UCSD-AML1 (cell line): ENCODE data around the gene PRKX.
"Not testable (repeated sequence)": the region's sequence is repeated elsewhere in the genome, so short reads cannot be mapped to it uniquely, and the experiment has no call there.

ENCODE experiments used
- DNase-seq: peaks from one replicate; lab custom pipeline; 2025; ENCODE audit not compliant: unreplicated experiment; lab: John Stamatoyannopoulos, UW

The PRKX gene

GRCh38 chrX:3712051-3712869, 1.2 kb downstream of the PRKX start:
- peak; percentile 51 for DNase-seq

- DNase-seq: peak; percentile 39
Observed at GRCh38 chrX:3711331-3711917, 2.0 kb downstream of the PRKX start.

GRCh38 chrX:3707673-3708274, 5.7 kb downstream of the PRKX start:
- DNase-seq: not testable (repeated sequence)

- no peak for DNase-seq
Observed at GRCh38 chrX:3706481-3706880, 7.0 kb downstream of the PRKX start.

- DNase-seq: not testable (repeated sequence)
Observed at GRCh38 chrX:3703251-3703650, 10.2 kb downstream of the PRKX start.

GRCh38 chrX:3702095-3702494, 11.4 kb downstream of the PRKX start:
- DNase-seq: not testable (repeated sequence)

GRCh38 chrX:3701445-3701928, 12.0 kb downstream of the PRKX start:
- not testable (repeated sequence) for DNase-seq

- no peak for DNase-seq
Observed at GRCh38 chrX:3699821-3700381, 13.5 kb downstream of the PRKX start.

- no peak for DNase-seq
Observed at GRCh38 chrX:3697701-3698279, 15.7 kb downstream of the PRKX start.

- no peak for DNase-seq
Observed at GRCh38 chrX:3697220-3697684, 16.2 kb downstream of the PRKX start.

GRCh38 chrX:3695536-3695935, 17.9 kb downstream of the PRKX start:
- DNase-seq: no peak

- no peak for DNase-seq
Observed at GRCh38 chrX:3690140-3690539, 23.3 kb downstream of the PRKX start.

GRCh38 chrX:3683236-3683635, 30.2 kb downstream of the PRKX start:
- DNase-seq: not testable (repeated sequence)

- no peak for DNase-seq
Observed at GRCh38 chrX:3680459-3680858, 33.0 kb downstream of the PRKX start.

- no peak for DNase-seq
Observed at GRCh38 chrX:3679669-3680068, 33.8 kb downstream of the PRKX start.

GRCh38 chrX:3678328-3678727, 35.1 kb downstream of the PRKX start:
- DNase-seq: no peak

GRCh38 chrX:3674881-3675280, 38.6 kb downstream of the PRKX start:
- no peak for DNase-seq

- no peak for DNase-seq
Observed at GRCh38 chrX:3669841-3670475, 43.5 kb downstream of the PRKX start.

- DNase-seq: no peak
Observed at GRCh38 chrX:3666975-3667374, 46.5 kb downstream of the PRKX start.

GRCh38 chrX:3664921-3665320, 48.5 kb downstream of the PRKX start:
- DNase-seq: no peak
